ENCODE results near the gene LIPA.

LIPA gene

DNA sequence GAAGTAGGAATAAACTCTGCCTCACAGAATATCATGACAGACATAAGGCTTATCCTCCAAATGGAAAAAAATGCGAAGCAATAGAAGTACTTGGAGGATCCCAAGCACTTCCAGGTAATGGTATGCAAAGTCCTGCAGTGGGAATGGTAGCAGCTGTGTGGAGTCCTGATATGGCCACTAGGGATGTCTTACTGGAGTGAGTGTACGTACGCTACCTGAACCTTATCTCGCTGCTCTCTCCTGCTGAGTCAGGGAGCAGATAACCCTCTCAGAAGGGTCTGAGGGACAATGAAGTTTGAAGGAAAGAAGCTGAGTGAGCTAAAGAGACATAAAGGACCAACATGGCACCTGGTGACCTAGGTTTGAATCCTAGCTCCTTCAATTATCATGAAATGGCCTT, 86.7 kb downstream of the LIPA start:
- DNase-seq (ENCODE audit: low read depth in 2 of 2), result no peak

DNA sequence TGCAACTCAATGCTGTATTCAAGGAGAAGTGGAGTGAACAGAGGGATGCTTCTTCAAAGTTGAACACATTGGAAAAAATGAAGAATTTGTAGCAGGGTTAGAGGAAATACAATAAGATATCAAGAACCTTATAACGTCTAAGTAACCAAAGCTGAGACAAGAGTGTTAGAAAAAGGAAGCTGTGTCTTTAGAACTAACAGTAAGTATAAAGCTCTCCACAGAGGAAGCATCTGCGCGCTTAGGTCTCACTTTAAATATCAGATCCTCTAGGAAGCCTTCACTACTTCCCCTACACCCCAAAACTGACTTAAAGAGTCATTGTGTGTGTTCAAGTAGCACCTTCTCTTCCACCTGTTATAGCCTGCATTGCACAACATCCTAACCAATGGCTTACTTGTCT, 87.5 kb downstream of the LIPA start:
- DNase-seq (ENCODE audit: low read depth in 2 of 2), result no peak

All from stimulated activated CD8-positive, alpha-beta memory T cell treated with anti-CD3 and anti-CD28 coated beads, Interleukin-7, amount 100 ng/mL, for 1 hour (primary cell).